ENCODE results near the gene CDK15.

CDK15 gene

DNA sequence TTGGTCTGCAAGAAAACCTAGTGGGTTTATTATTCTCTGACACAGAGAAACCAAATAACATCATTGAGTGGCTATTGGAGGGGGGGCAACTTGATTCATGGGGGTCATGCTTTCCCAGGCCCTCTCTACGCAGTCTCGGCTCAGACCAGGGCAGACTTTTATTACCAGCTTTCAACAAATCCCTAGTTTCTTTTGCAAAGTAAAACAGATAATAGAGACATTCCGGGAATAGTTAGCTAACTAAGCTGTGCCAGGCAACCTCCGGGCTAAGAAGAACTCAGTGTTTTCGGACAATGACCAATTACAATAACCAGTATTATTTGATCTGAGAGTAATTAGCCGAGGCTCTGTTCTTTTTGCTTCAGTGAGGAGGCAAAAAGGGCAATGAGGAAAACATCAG, 66.3 kb downstream of the CDK15 start:
- no peak for DNase-seq

DNA sequence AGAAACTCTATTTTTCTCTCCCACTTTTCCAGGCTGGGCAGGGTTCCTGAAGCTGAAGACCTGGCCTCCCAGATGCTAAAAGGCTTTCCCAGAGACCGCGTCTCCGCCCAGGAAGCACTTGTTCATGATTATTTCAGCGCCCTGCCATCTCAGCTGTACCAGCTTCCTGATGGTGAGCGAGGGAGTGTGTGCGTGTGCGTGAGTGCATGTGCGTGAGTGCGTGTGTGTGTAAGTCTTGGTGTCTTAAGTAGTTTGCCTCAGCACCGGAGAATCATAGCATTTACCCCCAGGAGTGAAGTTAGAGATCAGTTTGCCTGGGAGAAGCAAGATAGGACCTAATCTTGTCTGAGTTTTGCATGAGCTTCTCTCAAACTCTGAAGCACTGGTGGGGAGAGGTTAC, 73.7 kb downstream of the CDK15 start:
- DNase-seq, result no peak

DNA sequence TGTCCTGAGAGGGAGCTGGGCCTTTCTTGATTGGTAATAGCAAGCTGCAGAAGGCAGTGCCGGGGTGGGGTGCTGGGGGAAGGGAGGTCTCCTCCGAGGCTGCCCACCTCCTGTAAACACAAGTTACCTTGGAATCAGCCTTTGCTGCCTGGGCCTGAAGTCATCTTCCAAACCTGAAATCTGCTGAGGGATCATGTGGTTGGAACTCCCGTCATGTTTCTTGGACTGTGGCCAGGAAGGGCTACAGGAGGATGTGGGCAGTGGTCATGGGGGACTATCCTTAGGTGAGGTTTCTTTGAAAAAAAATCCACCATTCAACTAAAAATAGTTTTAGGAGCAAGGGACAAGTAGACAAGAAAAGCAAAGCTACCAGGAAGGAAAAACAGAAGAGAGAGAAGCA, 74.2 kb downstream of the CDK15 start:
- DNase-seq, result no peak

DNA sequence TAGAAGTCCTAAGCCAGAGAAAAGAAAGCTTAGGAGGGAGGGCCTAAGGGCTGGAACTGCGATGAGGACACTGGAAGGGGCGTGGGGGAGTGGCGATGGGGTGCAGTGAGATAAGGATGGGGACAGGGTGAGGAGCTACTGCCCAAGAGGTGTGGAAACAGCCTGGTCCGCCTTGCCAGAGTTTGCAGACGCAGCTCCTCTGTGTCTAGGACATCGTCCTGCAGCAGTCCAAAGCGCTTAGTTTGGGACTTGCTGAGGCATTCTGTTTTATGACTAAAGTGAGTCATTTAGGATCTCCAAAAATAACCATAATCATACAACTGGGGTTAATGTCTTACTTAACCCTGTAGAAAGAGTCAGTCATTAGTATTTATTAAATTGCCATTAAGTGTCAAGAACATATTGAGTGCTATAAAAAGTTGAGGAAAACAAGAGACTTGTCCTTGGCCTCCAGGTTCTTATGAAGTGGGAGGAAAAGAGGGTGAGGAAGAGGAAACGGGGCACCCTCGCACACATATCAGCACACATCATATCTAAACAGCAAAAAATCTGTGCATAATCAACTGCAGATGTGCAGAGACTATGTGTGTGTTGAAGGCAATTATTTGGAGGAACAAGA, 74.8 kb downstream of the CDK15 start:
- no peak for DNase-seq

DNA sequence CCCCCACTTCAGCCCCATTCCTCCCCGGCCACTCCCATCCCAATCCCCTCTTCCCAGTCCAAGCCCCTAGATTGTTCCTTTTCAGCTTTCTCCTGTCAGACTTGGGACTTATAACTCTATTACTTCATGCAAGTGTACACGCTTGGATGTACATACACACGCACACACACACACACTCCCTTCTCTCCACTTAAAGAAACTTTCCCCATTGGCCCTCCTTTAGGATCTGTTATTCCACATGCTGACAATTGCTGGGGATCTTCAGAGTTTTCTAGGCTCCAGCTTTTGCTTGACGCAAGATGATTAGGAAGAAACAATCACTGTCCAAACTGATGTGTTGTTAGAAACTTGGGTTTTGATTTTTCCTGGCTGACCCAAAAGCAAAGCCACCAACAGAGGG, 75.4 kb downstream of the CDK15 start:
- no peak for DNase-seq

DNA sequence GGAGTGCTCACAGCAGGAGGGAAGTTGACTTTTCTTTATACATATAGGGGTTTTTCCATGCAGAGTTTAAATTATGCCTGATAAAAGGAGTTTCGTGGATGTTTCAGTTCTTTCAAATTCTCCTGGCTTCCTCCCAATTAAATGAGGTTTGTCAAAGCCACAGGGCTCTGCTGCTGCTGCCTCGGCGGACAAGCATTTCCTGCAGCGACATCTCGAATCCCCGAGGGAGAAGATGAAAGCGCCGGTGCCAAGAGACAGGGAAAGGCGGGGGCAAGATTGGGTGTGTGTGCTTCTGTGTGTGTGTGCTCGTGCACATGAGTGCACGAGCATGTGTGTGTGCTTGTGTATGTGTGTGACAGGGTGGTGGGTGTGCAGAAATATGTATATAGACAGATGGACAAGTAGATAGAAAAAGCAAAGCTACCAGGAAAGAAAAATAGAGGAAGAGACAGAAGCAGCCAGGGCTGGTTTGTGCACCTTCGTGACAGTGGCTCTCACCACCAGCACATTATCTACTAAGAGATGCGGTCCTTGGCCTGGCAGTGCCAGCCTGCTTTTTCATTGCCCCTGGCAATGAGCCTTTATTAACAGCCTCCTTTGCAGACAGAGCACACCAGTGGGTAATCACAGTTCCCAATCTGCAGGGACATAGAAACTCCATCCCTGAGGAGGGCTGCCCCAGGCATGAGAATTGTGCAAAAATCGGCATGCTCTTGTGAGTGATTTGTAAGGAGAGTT, 76.2 kb downstream of the CDK15 start:
- DNase-seq, result no peak

DNA sequence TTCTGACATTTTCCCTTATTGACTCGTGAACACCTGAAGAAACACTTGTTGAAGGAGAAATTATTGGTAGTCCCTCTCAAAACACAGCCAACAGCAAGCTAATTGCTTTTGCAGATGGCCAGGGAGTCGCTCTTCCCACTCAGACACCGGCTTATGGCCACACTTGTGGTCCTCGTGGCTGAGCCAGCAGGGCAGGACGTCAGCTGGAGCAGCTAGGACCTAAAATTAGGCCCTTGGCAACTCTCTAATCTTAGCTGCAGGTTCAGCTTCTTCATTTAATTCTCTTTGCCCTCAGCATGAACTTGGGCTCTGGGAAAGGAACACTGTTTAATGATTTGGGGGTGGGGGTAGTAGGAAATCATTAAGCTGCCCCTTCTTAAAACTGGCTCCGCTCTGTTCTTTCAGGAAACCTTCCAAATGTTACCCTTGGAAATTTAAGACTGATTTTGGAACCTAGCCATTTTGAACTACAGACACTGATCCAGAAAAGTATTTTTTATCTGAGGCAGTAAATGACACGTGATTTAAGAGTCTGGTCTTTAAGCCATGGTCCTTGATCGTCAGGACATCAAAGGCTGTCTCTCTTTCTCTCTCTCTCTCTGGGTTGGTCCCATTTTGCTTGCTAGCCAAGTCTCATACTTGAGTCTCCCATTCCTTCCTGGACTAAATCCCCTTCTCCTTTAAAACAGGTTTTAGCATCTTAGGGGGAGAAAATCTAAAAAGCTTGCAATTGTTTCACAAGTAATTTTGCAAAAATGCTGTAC, 77.5 kb downstream of the CDK15 start:
- DNase-seq, result no peak

DNA sequence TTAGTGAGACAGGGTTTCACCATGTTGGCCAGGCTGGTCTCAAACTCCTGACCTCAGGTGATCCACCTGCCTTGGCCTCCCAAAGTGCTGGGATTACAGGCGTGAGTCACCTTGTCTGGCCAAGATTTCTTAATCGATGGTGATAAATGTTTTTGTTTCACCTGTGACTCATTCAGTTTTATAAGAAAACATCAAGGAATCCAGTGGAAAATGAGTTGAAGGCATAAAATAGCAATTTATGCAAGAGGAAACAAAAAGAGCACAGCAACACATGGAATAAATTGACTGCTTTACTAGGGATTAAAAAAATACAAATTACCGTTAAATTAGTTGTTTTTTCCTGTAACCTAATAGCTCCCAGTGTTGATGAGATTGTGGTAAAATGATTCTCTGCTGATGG, 80.2 kb downstream of the CDK15 start:
- no peak for DNase-seq

DNA sequence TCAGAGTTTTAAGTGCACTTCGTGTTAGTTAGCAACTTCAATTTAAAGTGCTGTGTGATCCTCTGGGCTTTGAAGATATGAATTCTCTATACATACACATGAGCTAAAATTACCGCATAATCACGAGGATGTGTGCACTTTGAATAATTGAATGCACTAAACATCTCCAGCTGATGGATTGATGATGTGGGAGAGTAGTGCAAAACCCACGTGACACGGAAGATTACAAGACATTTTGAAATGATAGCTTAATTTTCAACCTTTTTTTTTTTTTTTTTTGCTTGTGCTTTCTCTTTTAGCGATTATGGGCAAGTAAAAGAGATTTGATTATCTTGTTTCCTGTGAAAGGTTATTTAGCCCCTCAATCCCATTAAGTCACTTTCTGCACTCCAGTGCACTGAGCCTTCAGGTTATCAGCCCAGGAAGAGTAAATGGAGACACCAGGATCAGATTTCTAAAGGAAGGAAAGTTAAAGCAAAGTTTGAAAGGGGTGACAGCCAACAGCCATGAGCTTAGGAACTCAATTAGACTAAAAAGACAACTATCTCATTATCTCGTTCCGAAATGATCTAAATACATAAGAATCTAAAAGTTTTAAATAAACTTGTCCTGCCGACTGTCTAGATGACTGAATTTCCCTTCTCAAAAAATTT, 81.6 kb downstream of the CDK15 start:
- DNase-seq, result no peak

DNA sequence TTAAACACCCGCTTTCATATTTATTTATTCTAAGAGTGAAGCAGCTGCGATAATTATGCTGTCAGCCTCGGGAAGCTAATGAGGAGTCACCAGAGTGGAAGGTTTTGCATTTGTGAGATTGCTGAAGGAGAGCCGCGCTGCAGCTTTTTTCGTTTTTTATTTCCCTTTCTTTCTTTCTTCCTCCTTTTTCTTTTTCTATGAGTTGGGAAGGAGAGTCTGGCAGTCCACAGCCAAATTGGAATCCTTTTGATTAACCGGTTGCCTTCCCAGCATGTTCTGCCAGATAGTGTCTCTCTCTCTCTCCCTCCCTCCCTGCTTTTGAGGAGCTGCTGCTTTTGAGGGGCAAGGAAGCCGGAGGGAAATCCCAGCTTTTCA, 82.1 kb downstream of the CDK15 start:
- DNase-seq, result no peak

DNA sequence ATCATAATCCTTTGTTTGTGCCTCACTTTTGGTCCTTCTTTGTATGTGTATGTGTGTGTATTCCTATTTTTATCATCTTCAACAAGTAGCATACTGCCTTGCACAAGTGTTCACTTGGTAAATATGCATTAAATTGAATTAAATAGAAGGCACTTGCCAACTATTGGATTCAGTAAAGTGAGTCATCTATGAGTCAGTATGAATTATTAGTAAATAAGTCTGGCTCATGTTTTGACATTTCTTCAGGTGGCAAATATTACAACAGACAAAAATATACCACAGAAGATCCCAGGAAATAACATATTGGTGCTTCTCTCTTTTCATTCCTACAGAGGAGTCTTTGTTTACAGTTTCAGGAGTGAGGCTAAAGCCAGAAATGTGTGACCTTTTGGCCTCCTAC, 84.1 kb downstream of the CDK15 start:
- no peak for DNase-seq

DNA sequence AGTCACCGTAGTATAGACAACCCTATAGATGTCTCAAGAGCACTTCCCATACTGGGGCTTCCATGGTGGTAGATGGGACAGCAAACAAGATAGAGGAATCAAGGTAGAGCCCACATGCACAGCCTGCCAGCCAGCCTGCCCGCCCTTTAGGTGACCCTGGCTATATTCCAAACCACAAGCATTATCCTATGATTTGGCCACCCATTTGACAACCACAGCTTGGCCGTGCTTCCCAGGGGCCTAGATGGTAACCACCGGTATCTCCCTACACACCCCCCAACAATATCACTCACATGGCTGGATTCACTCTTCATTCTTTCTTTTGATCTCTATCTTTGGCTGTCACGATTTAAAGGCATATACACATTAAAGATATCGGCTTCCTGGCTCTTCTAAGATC, 85.3 kb downstream of the CDK15 start:
- no peak for DNase-seq

DNA sequence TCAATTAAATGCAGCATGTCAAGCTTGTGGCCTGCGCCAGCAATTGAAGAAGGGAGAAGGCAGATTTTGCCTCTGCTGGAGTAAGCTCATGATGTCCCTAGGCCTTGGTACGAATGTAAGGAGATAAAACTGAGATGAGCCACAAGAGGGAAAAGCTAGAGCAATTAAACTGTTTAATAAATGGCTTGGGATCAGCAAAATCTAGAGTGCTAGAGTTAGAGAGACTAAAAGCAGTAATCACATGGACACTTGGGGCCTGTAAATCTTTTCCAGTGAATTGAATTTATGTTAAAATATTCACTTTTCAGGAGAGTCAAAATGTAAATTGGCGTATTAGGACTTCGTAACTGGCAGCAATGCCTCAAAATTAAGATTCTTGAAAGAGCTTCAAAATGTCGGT, 86.2 kb downstream of the CDK15 start:
- no peak for DNase-seq

DNA sequence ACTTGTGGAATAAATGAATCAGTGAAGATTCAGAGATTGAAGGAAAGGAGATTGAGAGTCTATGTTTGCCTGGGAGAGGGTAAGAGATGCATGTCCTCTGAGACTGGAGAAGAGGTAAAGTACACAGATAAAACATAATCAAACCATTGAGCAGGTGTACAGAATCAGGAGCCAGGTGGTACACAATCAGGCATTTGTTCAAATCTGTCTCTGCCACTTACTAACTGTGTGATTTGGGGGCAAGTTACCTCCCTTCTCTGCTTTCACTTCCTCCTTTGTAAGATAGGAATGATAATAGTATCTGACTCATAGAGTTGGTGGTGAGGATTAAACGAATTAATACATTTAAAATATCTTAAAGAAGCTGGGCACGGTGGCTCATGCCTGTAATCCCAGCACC, 94.0 kb downstream of the CDK15 start:
- no peak for DNase-seq

DNA sequence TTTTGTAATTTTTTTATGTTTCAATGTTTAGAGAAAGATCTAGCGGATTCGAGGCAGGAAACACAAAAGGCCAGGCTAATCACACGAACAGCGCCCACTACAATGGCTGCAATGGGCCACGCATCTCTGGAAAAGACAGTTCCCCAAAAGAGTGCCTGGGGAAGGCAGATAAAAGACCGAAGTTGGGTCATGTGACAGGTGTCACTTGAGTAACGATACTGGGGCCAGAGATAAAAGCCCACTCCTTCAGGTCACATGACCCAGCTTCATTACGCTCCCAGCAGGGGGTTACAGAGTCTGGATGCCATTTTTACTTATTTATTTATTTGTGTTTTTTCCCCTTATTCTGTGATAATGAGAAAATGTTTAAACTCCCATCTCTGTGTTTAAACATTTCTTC, 95.4 kb downstream of the CDK15 start:
- no peak for DNase-seq

DNA sequence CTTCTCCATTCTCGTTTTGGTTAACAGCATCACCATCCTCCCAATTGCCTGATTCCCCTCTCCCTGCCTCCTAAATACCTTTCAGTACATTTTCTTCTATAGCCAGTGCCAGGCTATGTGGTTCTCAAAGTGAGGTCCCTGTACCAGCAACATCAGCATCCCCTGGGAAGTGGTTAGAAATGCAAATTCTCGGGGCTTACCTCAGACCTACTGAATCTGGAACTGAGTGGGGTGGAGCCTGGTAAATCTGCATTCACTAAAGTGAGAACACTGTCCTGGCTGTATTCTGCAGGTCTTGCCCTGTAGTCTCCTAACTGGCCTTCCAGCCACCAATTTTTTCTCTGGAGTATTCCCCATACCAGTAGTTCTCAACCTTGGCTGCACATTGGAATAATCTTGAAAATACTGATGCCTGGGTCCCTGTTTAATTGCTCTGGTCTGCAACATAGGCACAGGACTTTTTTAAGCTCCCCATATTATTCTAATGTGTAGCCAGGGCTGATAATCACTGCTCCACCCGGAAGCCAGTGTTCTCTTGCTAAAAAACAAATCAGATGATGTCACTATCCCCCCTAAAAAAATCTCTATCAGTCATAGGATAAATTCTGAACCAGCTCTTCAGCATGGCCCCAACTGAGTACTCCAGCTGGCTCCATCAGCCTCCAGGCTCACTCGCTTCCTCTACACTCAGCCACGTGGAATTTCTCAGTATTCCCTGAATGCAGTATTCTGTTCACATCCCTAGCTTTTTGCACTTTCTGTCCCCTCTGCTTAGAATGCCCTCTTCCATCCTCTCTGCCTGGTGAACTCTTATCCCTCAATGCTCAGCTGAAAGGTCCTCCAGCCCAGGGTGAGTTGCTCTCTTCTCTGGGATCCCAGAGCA, 98.4 kb downstream of the CDK15 start:
- no peak for DNase-seq

DNA sequence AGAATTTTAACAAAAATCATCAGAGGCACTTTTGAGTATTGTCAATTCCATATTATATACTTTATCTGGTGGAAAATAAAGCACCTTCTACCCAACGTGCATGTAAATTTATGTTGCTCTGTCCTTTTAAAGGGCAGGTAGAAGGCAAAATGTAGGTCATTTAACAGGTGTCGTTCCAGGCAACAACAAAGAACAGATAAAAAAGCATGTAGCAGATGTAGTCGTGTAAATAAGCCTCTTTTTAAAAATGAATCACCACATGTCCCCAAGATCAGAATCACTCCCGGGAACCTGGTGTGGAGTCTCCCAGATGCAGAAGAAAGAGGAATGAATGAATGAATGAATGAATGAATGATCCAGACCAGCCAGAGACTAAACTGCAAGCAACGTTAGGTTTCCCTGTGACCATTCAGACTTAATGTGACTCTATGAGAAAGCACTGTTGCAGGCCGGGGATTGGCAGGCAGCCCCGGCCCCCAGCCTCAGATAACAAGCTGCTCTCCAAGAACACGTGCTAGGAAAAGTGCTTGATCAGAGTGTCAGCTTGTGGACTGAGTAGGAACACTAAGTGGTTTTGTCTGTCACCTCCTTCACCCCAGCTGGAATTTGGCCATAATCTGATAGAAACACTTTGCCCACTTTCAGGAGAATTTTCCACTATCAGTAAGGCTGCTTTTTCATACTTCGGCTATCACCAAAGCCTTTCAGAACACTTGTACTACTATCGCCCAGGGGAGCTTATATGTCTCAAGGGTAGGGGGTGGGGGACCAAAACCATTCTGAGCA, 100.6 kb downstream of the CDK15 start:
- DNase-seq, result no peak

DNA sequence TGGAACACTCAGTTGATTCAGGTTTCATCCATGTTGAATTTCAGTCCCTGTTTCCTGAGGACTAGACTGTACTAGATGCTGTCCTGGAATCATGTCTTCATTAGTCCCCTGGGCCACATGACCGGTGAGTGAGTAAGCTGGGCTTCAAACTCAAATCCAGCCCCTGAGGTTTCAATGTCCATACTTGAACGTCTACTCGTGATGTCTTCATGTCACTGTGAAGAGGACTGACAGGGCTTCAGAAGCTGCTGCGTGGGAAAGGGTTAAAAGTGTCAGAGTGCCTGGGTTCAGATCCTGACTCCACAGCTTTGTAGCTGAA, 101.2 kb downstream of the CDK15 start:
- no peak for DNase-seq

DNA sequence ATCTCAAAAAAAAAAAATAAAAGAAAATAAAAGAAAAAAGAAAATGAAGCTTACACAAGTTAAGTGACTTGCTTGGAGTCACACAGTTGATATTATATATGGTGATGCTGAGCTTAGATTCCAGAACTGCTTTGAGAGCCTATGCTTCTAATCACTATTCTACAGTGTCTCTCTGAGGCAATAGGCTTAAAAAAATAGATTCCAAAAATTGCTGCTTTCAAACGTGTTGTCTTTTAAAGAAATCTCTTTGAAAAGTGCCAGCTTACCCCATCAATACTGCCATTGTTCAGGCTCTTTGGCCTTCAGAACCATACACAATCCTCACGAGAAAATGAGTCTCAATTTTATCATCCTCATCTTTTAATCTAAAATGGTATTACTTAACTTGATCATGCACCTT, 102.6 kb downstream of the CDK15 start:
- no peak for DNase-seq

DNA sequence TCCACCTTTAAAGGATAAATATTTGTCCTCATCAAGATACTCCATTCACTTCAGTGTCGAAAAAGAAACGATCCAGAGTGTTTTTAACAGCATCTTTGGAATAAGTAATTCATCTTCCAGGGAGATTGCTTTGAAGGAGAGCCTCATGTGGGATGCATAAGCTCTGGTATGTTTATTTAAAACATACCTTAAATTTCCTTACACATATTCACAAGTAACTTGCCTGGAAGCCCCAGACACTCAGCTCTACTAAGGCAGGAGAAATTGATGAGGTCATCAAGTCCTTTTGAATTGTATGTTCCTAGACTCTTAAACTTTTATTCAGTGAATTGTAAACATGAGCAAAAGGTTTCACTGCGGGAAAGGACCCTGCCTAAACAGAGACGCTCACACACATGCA, 103.0 kb downstream of the CDK15 start:
- no peak for DNase-seq

DNA sequence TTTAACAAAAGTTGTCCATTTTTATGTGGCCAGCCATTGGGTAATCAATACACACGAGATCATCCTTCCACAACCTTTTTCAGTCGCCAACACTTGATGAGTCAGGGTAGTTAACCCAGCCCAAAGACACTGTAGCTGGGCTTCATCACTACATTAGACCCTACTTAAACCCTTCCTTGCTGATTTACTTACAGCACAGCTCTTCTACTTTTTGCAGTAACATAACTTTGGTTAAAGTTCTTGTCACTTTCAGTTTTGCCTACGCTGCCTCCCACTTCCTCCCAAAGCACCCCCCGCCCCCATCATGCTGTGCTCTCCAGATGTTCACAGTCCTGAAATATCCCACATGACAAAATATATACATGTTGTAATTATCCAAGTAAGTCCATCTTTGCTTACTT, 103.6 kb downstream of the CDK15 start:
- no peak for DNase-seq

DNA sequence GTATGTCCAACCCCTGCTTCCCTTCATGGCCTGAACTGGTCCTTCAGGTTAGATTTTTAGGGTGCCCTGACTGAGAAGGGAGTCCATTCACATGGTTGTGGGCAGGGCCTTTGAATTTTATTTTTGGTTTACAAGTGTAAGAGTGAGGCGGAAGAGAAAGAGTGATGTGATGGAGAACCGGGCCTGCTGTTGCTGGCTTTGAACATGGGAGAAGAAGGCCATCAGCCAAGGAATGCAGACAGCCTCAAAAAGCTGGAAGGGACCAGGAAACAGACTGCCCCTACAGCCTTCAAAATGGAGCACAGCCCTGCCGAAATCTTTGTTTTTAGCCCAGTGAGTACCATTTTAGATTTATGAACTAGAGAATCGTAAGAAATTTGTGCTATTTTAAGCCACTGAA, 105.0 kb downstream of the CDK15 start:
- DNase-seq, result no peak
